Erythroblast (primary cell): ENCODE results near the gene ODF2L.

Source experiments
- GATA1 ChIP-seq: IDR thresholded peaks from 2 replicates; pipeline ENCODE4 v1.6.1; 2011; ENCODE audit warnings: low read depth, mild to moderate bottlenecking, control low read depth, low read length, moderate library complexity
- POLR2A ChIP-seq: IDR thresholded peaks from 2 replicates; pipeline ENCODE4 v1.6.1; 2011; ENCODE audit warnings: mild to moderate bottlenecking, low read length

DNA sequence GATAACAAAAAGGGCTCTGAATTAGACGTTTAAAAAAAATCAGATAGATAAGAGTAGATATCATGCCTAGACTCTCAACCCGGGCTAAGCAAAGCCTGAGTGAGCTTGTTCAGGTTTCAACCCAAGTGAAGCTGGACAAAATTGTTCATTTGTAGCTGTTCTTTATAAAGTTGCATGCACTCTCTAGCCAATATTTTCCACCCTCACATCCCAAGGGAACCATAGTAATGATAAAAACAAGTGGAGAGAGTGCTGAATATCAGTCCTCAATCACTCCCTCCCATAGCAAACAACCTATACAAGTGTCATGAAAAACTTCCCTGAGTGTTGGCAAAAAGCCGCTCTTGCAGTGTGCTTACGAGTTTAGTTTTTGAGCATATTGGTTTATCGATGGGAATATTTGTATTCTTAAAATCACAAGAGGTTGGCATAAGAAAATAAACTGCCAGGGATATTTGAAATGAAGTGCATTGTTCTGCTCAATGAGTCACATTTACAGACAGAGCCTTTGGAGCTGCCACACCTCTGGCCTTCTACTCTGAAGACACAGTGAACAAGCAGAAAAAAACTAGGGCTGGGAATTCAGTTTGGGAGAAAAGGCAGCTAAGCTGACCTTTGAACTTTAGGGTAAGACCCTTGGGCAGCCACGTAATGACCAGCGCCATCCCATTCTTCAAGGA lies 25.6 kb upstream of the ODF2L start:
- no peak for TF ChIP-seq POLR2A
- TF ChIP-seq GATA1, result no peak
